HG03565 (cell line): ENCODE data around the gene TBC1D20.

Experiments
- ATAC-seq: cut with Tn5 transposase; IDR thresholded peaks from one replicate; pipeline ENCODE4 v1.9.1; 2021; ENCODE audit warnings: mild to moderate bottlenecking, moderate library complexity; ENCODE audit not compliant: unreplicated experiment

The TBC1D20 gene

GRCh38 chr20:440148-440547, 22.2 kb downstream of the TBC1D20 start:
- ATAC-seq = no peak

DNA sequence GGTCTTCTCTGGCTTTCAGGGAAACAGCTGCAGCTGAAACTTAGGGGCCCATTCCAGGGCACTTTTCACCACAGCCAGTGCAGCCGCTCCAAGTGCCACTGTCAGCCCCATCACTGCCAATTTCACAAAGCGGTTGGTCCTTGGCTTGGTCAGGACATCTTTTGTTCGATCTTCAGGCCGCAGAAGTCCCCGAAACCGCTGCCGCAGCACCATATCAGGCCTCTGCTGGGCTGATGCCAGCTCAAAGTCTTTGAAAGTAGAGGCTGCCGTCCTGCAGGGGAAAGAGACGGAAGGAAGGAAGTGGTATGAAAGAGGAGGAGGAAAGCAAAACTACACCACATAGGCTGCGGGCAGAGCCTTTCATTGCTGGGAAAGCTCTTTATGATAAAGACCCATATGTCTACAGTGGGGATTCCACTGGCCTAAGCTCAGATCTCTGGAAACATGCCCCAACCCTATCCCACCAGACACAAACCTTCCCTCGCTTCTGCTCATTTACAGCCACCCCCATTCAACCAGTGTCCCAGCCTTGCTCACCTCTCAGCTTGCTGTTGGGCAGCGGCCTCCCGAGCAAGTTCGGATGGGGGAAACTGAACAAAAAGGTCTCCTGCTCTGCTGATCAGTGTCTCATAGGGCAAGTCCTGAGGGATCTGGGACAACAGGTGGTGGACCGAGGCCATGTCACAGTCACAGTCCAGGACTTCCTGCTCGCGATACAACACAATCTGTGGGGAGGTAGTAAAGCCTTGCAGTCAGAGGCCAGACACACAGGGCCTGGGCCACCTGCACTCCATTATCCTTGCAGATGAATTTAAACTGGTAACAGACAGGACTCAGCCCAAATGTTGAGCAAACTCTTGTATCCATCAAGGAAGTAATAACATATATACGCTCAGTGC, 23.5 kb downstream of the TBC1D20 start:
- no peak for ATAC-seq

GRCh38 chr20:437787-438486, 24.4 kb downstream of the TBC1D20 start:
- no peak for ATAC-seq

GRCh38 chr20:436476-436875, 25.9 kb downstream of the TBC1D20 start:
- ATAC-seq = no peak

DNA sequence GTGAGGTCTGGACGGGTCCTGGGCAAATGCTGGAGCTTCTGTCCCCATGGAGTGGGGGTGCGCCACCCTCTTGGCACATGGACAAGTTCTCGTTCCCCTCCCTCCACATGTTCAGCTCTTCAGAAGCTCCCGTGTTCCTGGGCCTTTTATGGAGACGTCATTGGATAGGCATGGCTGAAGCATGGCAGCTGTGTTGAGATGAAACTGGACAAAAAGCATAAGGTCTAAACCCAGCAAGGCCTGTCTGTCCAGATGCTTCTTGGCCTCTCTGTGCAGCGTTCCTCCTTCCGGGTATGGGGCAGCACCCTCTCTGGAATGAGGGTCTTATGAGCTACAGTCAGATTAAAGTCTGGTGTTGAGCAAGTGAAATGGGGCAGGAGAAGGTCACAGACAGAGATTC, 26.8 kb downstream of the TBC1D20 start:
- no peak for ATAC-seq

GRCh38 chr20:434661-435419, 27.5 kb downstream of the TBC1D20 start:
- ATAC-seq = no peak

DNA sequence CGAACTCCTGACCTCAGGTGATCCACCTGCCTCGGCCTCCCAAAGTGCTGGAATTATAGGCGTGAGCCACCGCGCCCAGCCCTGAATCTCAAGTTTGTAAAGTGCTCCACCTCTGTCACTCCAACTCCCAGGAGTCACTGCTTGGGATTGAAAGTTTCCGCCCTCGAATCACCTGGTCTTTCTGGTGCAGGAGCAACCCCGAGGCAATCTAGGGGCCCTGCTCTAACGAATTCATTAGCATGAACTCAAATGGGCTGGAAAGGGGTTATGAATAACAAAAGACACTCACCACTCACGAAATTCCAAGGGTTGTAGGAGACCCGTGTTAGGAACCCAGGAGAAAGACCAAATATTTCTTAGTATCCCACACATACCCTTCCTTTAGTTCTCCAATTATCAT, 28.1 kb downstream of the TBC1D20 start:
- no peak for ATAC-seq

GRCh38 chr20:433300-433975, 28.9 kb downstream of the TBC1D20 start:
- ATAC-seq = peak; percentile 76

DNA sequence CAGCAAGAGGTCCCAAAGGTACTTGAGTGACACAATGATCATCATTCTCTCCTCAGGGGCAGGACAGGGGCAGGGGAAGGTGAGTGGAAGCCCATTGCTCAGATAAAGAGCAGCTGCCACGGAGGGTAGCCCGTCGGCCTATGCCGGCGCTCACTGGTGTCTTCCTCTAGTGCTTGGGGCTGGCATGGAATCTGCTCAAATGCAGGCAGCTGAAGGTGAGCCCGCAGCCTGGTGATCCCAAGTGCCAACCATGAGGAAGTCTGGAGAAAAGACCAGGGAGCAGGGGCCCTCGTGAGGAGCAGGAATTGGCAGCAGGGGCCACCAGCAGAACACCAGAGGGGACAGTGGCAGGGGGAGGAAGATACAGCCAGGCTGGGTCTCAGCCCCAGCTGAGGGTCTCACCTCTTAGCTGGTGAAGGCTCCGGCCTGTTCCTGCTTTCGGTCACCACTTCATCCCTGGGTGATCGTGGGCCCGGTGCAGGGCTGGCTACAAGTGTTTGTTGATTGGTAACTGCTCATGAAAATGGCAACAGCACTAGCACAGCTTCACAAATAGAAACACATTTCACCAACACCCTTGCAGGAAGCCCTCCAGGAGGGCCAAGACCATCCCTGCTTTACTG, 29.5 kb downstream of the TBC1D20 start:
- ATAC-seq = no peak

DNA sequence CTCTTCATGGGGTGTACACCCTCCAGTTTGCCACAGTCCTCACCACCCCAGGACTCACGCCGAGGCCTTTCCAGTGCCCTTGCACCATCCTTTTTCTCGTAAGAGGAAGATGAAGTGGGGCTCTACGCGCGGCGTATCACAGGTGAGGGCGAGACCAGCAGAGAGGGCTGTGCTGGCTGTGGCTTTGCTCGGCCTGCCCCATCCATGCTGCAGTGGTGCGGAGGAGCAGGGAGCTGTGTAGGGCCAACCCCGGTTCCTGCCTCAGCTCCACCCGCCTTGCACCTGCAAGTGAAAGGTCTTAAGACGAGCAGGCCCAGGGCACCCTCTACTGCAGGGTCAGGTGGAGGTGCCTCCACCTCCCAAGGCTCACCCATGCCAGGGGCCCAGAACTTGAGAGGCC, 30.1 kb downstream of the TBC1D20 start:
- ATAC-seq = no peak

- ATAC-seq = no peak
Observed at GRCh38 chr20:431012-431904, 31.1 kb downstream of the TBC1D20 start.

DNA sequence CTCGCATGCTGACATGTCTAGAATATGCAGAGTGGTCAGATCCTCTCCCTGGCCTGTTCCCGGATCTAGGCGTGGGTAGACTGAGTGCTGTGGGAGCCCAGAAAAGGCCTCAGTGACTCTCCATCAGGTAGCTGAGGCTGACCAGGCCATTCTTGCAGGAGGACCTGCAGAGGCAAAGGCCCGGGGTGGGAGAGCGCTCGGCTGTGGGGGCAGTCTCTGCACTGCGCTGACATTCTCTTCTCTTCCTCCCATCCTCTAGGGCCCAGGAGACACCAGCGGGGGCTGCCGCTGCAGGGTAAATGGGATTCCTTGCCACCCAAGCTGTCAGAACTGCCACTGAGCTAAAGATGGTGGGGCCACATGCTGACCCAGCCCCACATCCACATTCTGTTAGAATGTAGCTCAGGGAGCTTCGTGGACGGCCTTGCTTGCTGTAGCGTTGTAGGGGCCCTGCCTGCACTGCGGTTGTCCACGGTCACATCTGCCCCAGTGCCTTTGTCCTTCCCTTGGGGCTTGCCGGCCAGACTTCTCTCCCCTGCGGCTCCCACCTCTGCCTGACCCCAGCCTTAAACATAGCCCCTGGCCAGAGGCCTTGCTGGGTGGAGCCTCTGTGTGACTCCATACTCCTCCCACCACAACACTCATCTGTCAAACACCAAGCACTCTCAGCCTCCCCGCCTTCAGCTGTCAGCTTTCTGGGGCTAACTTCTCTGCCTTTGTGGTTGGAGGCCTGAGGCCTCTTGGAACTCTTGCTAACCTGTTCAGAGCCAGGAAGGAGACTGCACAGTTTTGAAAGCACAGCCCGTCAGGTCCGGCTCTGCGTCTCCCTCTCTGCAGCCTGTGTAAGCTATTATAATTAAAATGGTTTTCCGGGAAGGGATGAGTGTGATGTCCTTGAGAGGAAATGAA, 32.0 kb downstream of the TBC1D20 start:
- ATAC-seq = no peak

- ATAC-seq = no peak
Observed at GRCh38 chr20:428658-429200, 33.6 kb downstream of the TBC1D20 start.

DNA sequence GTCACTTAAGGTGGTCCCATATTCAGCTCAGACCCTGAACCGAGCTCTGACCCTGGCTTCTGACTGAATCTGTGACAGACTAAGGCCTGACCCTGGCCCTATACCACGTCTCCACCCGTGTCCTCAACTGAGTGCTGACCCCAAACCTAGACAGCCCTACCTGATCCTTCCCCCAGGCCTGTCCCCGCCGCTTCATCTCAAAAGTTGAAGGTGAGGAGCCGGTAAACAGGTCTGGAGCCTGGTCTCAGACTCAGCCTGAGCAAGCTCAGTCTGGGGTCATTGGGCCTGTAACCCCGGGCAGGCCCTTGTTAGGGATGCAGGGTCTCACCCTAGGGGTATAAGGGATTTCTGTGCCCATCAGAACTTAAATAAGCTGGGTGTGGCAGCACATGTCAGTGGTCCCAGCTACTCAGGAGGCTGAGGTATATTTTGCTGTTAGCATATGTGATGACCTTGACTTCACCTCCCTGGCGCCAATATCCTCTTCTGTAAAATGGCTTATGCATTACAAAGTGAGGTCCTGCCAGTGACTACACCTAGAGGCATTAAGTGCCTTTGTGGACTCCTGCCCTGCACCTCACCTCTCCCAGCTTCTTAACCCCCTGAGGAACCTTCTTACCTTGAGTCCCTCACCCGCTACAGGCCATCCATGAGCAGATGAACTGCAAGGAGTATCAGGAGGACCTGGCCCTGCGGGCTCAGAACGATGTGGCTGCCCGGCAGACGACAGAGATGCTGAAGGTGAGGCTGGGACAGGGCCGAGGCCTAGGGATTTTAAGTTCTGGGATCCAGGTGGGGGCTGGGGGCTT, 34.3 kb downstream of the TBC1D20 start:
- ATAC-seq = no peak

- ATAC-seq = no peak
Observed at GRCh38 chr20:427401-427800, 34.9 kb downstream of the TBC1D20 start.

- ATAC-seq = no peak
Observed at GRCh38 chr20:426566-426965, 35.8 kb downstream of the TBC1D20 start.

- ATAC-seq = no peak
Observed at GRCh38 chr20:421685-422250, 40.6 kb downstream of the TBC1D20 start.
